Caco-2 (cell line): Measurements from ENCODE around the gene ANKRD13D. TPM values are rescaled to one million over a fixed set of nuclear protein-coding genes. Genes with fewer than 3 reads are reported as not detected.

Source experiments
- BruUV-seq: library from RNA; stranded (reverse); fragments of 400-500 nt; replicated peaks from 2 replicates; lab custom pipeline; 2021; lab: Mats Ljungman, UMichigan
- CTCF ChIA-PET: fragments of 300-600 bp; sonication (Branson Sonifier 250); formaldehyde crosslinking; loops from one replicate; lab custom pipeline; 2022; ENCODE audit warnings: antibody characterized with exemption; lab: Charles Lee
- POLR2A ChIA-PET: fragments of 300-600 bp; sonication (Branson Sonifier 250); formaldehyde crosslinking; loops from one replicate; lab custom pipeline; 2022; ENCODE audit warnings: antibody characterized with exemption; lab: Charles Lee
- DNase-seq, 2 experiments: peaks; one replicate each; pipeline versions ENCODE4 v3.0.0 to v3.0.0-alpha.2; 2020 to 2022
- H3K27me3 ChIP-seq: replicated peaks from 2 replicates; pipeline ENCODE4 v1.6.0; 2011; ENCODE audit warnings: low read length; ENCODE audit not compliant: control insufficient read depth, insufficient read depth
- H3K36me3 ChIP-seq: 2 replicates; pipeline ENCODE4 v1.5.1; 2011; ENCODE audit warnings: low read length; ENCODE audit not compliant: control insufficient read depth, insufficient read depth
- H3K4me1 ChIP-seq: fragments of 250-450 bp; sonication (Bioruptor Pico); 2 replicates; pipeline ENCODE4 v1.5.1; 2020; ENCODE audit warnings: mild to moderate bottlenecking
- H3K4me3 ChIP-seq: 2 replicates; pipeline ENCODE4 v1.5.1; 2011; ENCODE audit warnings: low read depth, mild to moderate bottlenecking, control low read depth, low read length
- H3K9me3 ChIP-seq: fragments of 250-450 bp; sonication (Bioruptor Pico); 2 replicates; pipeline ENCODE4 v1.5.1; 2020; ENCODE audit warnings: mild to moderate bottlenecking, moderate library complexity
- H3K27ac Mint-ChIP-seq: one replicate; pipeline ENCODE4 v1.8.0; 2022; ENCODE audit warnings: mixed read lengths; ENCODE audit not compliant: unreplicated experiment
- H3K27me3 Mint-ChIP-seq: one replicate; pipeline ENCODE4 v1.8.0; 2022; ENCODE audit warnings: mixed read lengths; ENCODE audit not compliant: insufficient read depth, unreplicated experiment
- H3K36me3 Mint-ChIP-seq: one replicate; pipeline ENCODE4 v1.8.0; 2022; ENCODE audit warnings: mild to moderate bottlenecking, mixed read lengths; ENCODE audit not compliant: insufficient read depth, unreplicated experiment
- H3K4me1 Mint-ChIP-seq: one replicate; pipeline ENCODE4 v1.8.0; 2022; ENCODE audit warnings: low read depth, mixed read lengths; ENCODE audit not compliant: unreplicated experiment
- H3K4me3 Mint-ChIP-seq: one replicate; pipeline ENCODE4 v1.8.0; 2022; ENCODE audit warnings: mild to moderate bottlenecking, moderate library complexity, mixed read lengths; ENCODE audit not compliant: unreplicated experiment
- H3K9me3 Mint-ChIP-seq: one replicate; pipeline ENCODE4 v1.8.0; 2022; ENCODE audit warnings: mixed read lengths; ENCODE audit not compliant: unreplicated experiment
- intact Hi-C: fragments of 100-400 bp; cut with micrococcal nuclease; formaldehyde crosslinking; loops from one replicate; pipeline ENCODE4 v1.10.0; 2022; ENCODE audit not compliant: unreplicated experiment
- total RNA-seq: library from RNA; stranded (reverse); gene quantifications from 2 replicates; pipeline ENCODE4 v1.2.3, GENCODE V29; 2022
- TF ChIP-seq, protein P1 (sequence below), 2 experiments: fragments of 200-600 bp in 1 of 2; IDR thresholded peaks; 1 replicate in 1 of 2; 2 replicates in 1 of 2; pipeline versions ENCODE4 v1.5.1 to v1.8.0; 2011 to 2022; ENCODE audit warnings: antibody characterized with exemption in 1 of 2, control low read depth in 1 of 2, inconsistent platforms in 1 of 2, low read depth in 1 of 2, low read length in 1 of 2, mild to moderate bottlenecking in 1 of 2, moderate library complexity in 1 of 2; ENCODE audit not compliant: insufficient read depth in 1 of 2, severe bottlenecking in 1 of 2, unreplicated experiment in 1 of 2

The ANKRD13D gene
- total RNA-seq, 1 experiment from 2014 or later = 88.6 TPM

DNA sequence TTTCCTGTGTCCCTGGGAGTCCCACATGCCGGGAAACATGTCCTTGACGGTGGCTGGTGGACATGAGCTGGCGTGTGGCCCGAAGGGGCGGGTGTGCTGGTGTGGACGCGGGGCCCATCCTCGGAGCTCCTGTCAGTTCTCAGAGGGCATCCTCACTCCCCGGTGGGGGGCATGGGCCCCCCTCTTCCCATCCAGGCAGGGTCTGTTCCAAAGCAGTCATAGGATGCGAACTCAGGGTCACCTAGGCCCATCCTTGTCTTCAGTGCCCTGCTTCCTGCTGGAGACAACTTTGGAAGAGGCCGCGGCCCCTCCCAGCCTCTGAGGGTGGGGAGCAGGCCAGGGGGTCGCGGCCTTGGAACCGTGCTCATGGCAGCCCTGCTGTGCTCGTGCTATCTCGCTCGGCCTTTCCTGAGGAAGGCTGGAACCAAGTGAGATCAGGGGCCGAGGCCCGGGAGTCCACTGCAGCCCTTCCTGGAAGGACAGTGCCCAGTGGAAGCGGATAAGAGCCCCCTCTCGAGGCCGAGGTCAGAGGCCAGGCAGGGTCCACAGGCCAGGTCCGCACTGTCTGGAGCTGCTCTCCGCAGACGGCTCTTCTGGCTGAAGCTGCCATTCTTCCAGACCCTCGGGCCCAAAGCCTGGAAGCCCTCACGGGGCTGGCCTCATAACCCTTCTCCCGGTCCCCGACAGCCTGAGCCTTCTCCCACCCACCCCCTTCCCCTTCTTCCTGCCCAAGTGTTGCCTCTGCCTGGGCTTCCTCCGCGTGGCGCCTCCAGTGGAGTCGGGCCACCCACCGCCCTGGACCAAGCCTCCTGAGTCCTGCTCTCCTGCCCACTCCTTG is 14.1 kb upstream of the ANKRD13D start:
- BruUV-seq = no TSS peak
- Mint-ChIP-seq H3K4me1 (peaks cover 8% of the 10 kb centered on the region), H3K36me3 (peaks cover 63% of the 10 kb centered on the region), H3K9me3 (no peaks in the 10 kb centered on the region), H3K27ac (no peak overlapping the region), H3K27me3 (no peaks in the 10 kb centered on the region), H3K4me3 (no peak overlapping the region)
- Histone ChIP-seq H3K36me3 (peaks cover 7% of the 10 kb centered on the region), H3K4me3 (no peak overlapping the region), H3K9me3 (no peaks in the 10 kb centered on the region), H3K27me3 (no peaks in the 10 kb centered on the region), H3K4me1 (no peaks in the 10 kb centered on the region; the same call in 1 of the 2 replicates)
- TF ChIP-seq, protein P1, sequence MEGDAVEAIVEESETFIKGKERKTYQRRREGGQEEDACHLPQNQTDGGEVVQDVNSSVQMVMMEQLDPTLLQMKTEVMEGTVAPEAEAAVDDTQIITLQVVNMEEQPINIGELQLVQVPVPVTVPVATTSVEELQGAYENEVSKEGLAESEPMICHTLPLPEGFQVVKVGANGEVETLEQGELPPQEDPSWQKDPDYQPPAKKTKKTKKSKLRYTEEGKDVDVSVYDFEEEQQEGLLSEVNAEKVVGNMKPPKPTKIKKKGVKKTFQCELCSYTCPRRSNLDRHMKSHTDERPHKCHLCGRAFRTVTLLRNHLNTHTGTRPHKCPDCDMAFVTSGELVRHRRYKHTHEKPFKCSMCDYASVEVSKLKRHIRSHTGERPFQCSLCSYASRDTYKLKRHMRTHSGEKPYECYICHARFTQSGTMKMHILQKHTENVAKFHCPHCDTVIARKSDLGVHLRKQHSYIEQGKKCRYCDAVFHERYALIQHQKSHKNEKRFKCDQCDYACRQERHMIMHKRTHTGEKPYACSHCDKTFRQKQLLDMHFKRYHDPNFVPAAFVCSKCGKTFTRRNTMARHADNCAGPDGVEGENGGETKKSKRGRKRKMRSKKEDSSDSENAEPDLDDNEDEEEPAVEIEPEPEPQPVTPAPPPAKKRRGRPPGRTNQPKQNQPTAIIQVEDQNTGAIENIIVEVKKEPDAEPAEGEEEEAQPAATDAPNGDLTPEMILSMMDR (IDR thresholded peaks at IDR 0.05; ENCODE audit: insufficient read depth in 1 of 2, low read depth in 1 of 2, low read length in 1 of 2, severe bottlenecking in 1 of 2, unreplicated experiment in 1 of 2) = no peak
- no peak for DNase-seq
- POLR2A ChIA-PET = interaction anchor here (0.6 kb wide), 1 partner anchor 126 kb away, joined by 3 read pairs; the partner anchor contains the start of gene PPP1CA
- CTCF ChIA-PET = no interaction called here
- intact Hi-C loops = no loop called here

DNA sequence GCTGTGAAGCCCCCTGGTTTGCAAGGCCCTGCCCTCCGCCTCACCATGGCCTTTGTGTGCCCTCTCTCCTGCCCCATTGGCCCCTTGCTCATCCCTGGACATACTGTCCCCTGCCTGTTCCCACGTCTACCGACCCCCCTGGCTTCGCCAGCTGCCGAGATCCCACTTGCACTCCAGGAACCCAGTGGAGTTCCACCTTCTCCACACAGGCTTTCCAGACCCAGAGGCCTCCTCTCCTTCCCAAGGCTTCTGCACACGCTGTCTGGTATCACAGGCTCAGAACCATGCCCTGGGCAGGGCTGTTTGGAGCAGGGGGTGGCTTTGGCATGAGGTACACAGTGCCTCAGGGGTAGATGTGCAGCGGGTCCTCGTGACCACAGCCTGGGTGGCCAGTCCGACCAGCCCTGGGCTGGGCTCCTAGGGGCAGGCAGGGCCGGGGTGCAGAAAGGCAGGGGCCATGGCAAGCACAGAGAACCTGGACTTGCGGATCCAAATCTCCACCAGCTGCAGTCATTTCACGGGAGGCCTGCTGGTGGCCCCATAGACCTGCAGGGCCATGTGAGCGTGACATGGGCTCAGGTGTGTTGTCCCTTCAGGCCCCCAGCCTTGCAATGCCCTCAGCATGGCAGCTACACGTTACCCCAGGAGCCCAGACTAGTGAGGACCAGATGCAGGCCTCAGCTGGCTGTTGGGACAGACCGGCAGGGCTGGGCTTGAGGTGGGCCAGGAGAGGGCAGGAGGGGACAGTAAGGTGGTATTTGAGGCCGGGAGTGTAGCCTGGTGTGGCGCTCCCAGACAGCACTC is 13.3 kb upstream of the ANKRD13D start:
- no peaks in the 10 kb centered on the region for H3K27me3 ChIP-seq

More for the DNA sequence above, 13.3 kb upstream of the ANKRD13D start:
- H3K27ac Mint-ChIP-seq = no peak overlapping the region
- intact Hi-C loops = no loop called here
- no peaks in the 10 kb centered on the region for H3K9me3 Mint-ChIP-seq
- POLR2A ChIA-PET = no interaction called here
- CTCF ChIA-PET = interaction anchor here (0.7 kb wide), 1 partner anchor 42 kb away, joined by 3 read pairs; no protein-coding TSS in a partner anchor
- TF ChIP-seq, protein P1 (IDR thresholded peaks at IDR 0.05; ENCODE audit: insufficient read depth in 1 of 2, low read depth in 1 of 2, low read length in 1 of 2, severe bottlenecking in 1 of 2, unreplicated experiment in 1 of 2) = no peak
- peaks cover under 1% of the 10 kb centered on the region for H3K4me1 Mint-ChIP-seq
- no peaks in the 10 kb centered on the region; the same call in 1 of the 2 replicates for H3K4me1 ChIP-seq
- H3K9me3 ChIP-seq = no peaks in the 10 kb centered on the region
- no TSS peak for BruUV-seq
- H3K36me3 ChIP-seq = peaks cover 7% of the 10 kb centered on the region
- no peak for DNase-seq
- H3K4me3 Mint-ChIP-seq = no peak overlapping the region
- no peak overlapping the region for H3K4me3 ChIP-seq
- H3K27me3 Mint-ChIP-seq = no peaks in the 10 kb centered on the region
- H3K36me3 Mint-ChIP-seq = peaks cover 65% of the 10 kb centered on the region
